AML-193 (cell line): ENCODE results near the gene TRAPPC2L.
"Not testable (repeated sequence)": the region's sequence is repeated elsewhere in the genome, so short reads cannot be mapped to it uniquely, and the experiment has no call there.

Source experiments
- DNase-seq, 2 experiments: peaks; one replicate each; lab custom pipeline; 2025; lab: John Stamatoyannopoulos, UW

Gene TRAPPC2L

GRCh38 chr16:88893127-88893968, 36.4 kb downstream of the TRAPPC2L start:
- DNase-seq, result no peak

- DNase-seq, result not testable (repeated sequence)
These were observed 37.3 kb downstream of the TRAPPC2L start for GRCh38 chr16:88894266-88894665.

- DNase-seq, result no peak
These were observed 37.9 kb downstream of the TRAPPC2L start for GRCh38 chr16:88894681-88895300.

DNA sequence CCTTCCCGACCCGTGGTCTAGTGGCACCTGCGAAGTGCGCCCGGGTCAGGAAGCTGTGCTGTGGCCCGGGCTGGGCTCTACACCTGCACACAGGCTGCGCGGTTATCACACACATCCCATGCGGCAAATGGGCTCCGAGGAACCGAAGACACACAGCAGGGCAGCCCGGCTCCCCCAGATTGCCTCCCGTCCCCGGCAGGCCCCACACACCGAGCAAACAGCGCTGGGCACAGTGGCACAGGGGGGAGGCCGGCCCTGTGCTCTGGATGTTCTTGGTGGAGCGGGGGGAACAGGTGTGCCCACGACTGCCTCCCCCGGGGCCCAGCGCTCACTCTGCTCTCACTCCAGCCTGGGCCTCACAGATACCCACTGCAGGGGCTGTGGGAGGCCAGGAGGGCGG, 38.4 kb downstream of the TRAPPC2L start:
- no peak for DNase-seq

- DNase-seq, result no peak
These were observed 39.5 kb downstream of the TRAPPC2L start for GRCh38 chr16:88896238-88897070.

DNA sequence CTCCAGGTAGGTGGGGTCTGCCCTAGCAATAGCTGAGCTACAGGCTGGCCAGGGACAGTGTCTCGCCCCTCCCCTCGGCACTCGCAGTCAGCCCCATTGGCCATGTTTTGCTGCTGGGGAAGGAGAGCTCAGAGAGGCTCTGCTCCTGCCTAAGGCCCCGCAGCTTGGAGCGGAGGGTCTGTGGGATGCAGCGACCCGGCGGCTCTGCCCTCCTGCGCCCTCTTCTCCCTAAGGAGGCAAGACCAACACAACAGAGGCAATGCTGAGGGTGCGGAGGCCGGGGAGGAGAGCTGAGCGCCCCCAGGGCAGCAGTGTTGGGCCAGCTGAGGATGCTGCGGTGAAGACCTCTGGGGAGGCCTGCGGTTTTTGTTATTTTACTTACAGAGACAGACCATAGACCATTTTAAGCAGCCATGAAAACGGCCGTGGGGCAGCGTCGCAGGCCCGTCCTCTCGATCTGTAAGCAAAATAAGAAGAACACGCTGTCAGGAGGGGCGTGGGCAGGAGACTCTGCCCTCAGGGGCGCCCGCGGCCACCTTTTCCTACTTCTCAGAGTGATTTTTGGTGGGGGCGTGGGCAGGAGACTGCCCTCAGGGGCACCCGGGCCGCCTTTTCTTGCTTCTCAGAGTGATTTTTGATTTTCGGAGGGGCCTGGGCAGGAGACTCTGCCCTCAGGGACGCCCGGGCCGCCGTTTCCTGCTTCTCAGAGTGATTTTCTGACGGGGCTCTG, 40.9 kb downstream of the TRAPPC2L start:
- no peak for DNase-seq

GRCh38 chr16:88899901-88900661, 43.2 kb downstream of the TRAPPC2L start:
- DNase-seq, result no peak

DNA sequence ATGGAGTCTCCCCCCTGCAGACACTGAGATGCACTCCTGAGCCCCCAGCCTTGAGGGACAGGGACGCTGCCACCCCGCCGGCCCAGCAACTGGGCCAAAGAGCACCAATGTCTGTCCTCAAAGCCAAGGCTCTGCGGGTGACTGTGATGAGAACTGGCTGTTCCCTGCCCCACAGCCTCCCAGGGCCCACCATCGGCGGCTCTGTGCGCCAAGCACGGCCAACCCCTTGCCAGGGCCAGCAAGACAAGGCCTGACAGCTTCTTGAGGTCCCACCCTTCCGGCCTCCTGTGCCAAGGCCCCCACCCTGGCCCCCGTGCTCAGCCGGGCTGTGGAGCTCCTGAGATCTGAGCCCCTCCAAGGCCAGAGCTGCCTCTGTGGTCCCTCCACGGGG, 43.7 kb downstream of the TRAPPC2L start:
- DNase-seq, result no peak

- no peak for DNase-seq
These were observed 44.9 kb downstream of the TRAPPC2L start for GRCh38 chr16:88901718-88902337.

GRCh38 chr16:88902744-88903143, 45.8 kb downstream of the TRAPPC2L start:
- no peak for DNase-seq

- DNase-seq, result no peak
These were observed 46.3 kb downstream of the TRAPPC2L start for GRCh38 chr16:88903267-88903666.

DNA sequence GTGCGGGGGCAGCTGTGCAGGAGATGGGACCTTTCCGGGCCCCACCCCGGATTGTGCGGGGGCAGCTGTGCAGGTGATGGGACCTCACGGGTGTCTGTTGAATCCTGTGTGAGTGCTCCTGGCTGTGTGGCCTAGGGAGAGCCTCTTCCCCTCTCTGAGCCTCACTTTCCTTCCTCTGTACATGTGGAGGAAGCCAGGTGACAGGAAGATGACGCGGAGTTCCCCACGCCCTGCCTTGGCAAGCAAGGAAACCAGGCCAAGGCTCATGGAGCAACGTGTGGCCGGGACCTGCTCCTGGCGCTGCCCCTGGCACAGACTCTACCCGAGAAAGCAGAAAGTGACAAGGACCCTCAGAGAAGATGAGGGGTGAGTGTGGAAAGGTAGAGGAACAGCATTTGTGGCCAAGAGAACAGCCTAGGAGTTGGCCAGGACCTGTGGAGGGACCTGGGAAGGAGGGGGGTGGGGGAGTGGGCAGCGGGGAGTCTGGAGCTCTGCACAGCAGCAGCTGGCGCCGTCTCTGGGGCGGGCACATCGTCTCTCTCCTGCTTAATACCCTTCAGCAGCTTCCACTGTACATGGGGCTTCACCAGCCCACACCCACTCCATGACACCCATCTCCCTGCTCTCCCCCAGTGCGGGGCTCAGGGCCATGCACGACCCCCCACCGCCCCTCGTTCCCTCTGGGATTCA, 47.9 kb downstream of the TRAPPC2L start:
- no peak for DNase-seq

GRCh38 chr16:88905563-88905962, 48.6 kb downstream of the TRAPPC2L start:
- no peak for DNase-seq

GRCh38 chr16:88906020-88906419, 49.1 kb downstream of the TRAPPC2L start:
- no peak for DNase-seq

- DNase-seq, result no peak
These were observed 49.7 kb downstream of the TRAPPC2L start for GRCh38 chr16:88906535-88907105.

DNA sequence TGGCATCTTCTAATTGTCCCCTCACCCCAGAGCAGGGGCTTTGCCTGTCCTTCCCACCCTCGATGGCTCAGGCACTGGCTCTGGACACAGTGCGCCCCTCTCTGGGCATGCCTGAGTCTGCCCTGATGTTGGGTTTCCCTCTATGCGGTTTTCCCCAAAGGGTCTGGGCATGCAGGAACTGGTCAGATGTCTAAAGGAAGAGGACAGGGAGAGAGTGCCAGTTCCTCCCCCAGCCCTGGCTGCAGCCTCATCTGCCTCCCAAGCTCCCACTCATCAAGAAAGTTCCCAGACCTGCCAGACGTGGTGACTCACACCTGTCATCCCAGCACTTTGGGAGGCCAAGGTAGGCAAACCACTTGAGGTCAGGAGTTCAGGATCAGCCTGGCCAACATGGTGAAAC, 50.8 kb downstream of the TRAPPC2L start:
- DNase-seq, result no peak

GRCh38 chr16:88908307-88908706, 51.4 kb downstream of the TRAPPC2L start:
- no peak for DNase-seq

DNA sequence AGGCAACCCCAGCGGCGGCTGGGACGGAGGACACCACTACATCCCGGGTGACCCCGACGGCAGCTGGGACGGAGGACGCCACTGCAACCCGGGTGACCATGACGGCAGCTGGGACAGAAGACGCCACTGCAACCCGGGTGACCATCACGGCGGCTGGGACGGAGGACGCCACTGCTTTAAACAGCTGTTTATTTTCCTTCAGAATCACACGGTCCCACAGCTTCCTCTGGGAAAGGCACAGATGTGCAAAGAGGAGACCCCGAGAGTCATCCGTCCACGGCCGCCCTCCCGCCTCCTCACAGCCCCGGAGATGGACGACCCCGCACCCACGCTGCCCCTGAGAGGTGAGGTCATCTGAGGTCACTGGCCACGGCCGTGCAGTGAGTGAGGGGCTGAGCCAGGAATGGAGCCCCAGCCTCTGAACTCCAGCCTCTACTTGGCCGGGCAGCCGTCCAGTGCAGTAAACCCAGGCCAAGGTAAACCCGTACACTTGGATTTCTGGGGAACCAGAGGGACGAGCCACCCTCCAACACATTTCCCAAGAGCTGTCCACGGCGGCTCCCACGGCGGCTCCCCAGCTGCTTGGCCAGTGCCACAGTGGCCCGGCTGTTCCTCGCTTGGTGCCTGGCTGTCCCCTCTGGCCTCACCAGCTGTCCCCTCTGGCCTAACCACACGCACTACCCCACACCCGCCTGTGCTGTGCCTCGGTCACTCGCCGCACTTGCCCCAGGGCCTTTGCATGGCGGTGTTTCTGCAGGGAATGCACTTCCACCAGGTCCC, 52.7 kb downstream of the TRAPPC2L start:
- DNase-seq, result no peak
